HG02840 (cell line): Measurements from ENCODE around the gene STK35.
"Not testable (repeated sequence)": the region's sequence is repeated elsewhere in the genome, so short reads cannot be mapped to it uniquely, and the experiment has no call there.

Experiments
- ATAC-seq: cut with Tn5 transposase; IDR thresholded peaks from one replicate; pipeline ENCODE4 v1.9.1; 2021; ENCODE audit warnings: mild to moderate bottlenecking, moderate library complexity, moderate number of reproducible peaks; ENCODE audit not compliant: unreplicated experiment, low FRiP score

Gene STK35

DNA sequence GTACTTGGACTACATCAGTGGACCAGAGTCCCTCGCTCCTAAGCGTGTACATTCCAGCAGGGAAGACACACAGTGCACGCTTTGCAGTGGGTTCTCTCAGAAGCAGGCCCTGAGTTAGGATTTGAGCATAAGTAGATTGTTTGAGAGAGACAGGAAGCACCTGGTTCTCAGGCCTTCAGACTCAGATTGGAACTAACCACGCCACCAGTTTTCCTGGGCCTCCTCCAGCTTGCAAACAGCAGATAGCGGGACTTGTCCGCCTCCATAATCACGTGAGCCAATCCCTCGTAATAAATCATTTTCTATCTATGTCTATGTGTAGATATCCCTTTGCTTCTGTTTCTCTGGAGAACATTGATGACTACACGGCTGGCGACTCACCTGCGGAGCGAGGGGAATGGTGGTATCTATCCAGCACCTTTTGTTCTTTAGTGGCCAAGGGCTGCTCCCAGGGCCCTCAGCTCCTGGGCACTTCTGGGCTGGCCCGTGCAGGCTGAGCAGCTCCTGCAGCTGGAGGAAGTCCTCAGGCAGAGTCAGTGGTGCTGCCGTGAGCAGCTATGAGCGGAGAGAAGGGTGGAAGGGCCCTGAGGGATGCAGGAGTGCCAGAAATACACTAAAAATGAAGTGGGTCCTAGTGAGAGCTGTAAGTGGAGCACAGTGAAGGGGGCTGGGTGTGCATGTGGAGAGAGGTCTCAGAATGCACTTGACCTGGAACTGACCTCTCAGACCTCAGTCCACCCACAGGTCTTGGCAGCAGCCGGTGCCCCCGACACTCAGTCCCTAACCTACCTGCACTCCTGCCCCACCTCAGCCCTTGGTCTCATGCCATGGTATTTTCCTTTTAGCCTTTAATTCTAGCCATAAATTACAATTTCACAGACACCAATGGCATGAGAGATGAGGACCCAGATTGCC is 76.9 kb downstream of the STK35 start:
- no peak for ATAC-seq

- no peak for ATAC-seq
Measured at GRCh38 chr20:2179233-2179580, 77.6 kb downstream of the STK35 start.

GRCh38 chr20:2179949-2180348 is 78.3 kb downstream of the STK35 start:
- no peak for ATAC-seq

DNA sequence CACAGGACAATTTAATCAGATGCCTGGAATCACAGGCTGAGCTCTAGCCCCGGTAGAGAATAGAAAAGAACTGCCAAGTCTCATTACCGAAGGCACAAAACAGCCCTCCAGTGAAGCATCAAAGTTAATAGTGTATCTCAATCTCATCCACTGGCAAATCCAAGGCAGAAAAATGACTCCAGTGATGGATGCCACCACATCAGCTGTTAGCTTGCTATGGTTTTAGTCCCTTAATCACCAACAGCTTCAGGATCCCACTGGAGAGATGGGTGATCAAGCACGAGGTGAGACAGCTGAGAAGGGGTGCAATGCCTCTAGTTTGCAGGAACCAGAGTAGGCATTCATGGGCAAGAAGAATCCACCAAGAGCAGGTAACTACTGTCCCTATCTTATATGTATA is 81.8 kb downstream of the STK35 start:
- no peak for ATAC-seq

DNA sequence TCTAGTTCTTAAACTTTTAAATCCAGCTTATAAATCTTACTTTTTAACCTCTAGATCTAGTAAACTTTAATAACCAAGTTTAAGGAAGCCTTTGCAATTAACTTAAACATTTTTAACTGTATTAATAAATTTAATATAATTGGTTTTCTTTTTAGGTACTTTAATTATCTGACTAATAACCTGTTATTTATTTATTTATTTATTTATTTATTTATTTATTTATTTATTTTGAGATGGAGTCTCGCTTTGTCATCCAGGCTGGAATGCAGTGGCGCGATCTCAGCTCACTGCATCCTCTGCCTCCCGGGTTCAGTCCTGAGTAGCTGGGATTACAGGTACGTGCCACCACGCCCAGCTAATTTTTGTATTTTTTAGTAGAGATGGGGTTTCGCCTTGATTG is 83.3 kb downstream of the STK35 start:
- not testable (repeated sequence) for ATAC-seq

GRCh38 chr20:2195614-2196013 is 94.0 kb downstream of the STK35 start:
- no peak for ATAC-seq

GRCh38 chr20:2197166-2197565 is 95.5 kb downstream of the STK35 start:
- ATAC-seq = no peak
